Vagina (tissue), 2 donors: ENCODE results near the gene MRTFA.

ENCODE experiments used
- CTCF ChIP-seq, 3 experiments: fragments of 450-650 bp in 2 of 3; fragments of 200-600 bp in 1 of 3; sonication (generic) in 1 of 3; IDR thresholded peaks; one replicate each; pipeline ENCODE4 v1.5.1; 2017 to 2019; ENCODE audit warnings: antibody characterized with exemption in 3 of 3, mild to moderate bottlenecking in 2 of 3, moderate library complexity in 2 of 3
- POLR2A ChIP-seq, 2 donors: fragments of 450-650 bp; IDR thresholded peaks; one replicate each; pipeline ENCODE4 v1.6.1; 2017; ENCODE audit warnings: antibody characterized with exemption in 2 of 2, mild to moderate bottlenecking in 2 of 2, moderate library complexity in 2 of 2
- POLR2AphosphoS5 ChIP-seq, 2 donors: sonication (generic); formaldehyde crosslinking; IDR thresholded peaks; one replicate each; pipeline ENCODE4 v1.9.0; 2017; ENCODE audit warnings: antibody characterized with exemption in 2 of 2, mild to moderate bottlenecking in 2 of 2, low read depth in 1 of 2; ENCODE audit not compliant: insufficient read depth in 1 of 2

GRCh38 chr22:40395607-40396006, 240.9 kb downstream of the MRTFA start:
- TF ChIP-seq POLR2A (IDR thresholded peaks at IDR 0.05) (no peak), CTCF (IDR thresholded peaks at IDR 0.05) (no peak), POLR2AphosphoS5 (IDR thresholded peaks at IDR 0.05; ENCODE audit: insufficient read depth in 1 of 2, low read depth in 1 of 2) (no peak)
